Measurements from ENCODE around the gene OCA2.

Gene OCA2

GRCh38 chr15:28004143-28005003 is 94.7 kb downstream of the OCA2 start:
- H3K4me3 ChIP-seq (ENCODE audit: low read depth, low read length), result no peak overlapping the region
- TF ChIP-seq CTCF (IDR thresholded peaks at IDR 0.05; ENCODE audit: low read depth, low read length, missing control alignments), result no peak
- no peak for DNase-seq (ENCODE audit: low read depth)

GRCh38 chr15:28003302-28004037 is 95.6 kb downstream of the OCA2 start:
- TF ChIP-seq CTCF (IDR thresholded peaks at IDR 0.05; ENCODE audit: low read depth, low read length, missing control alignments), result no peak
- no peak for DNase-seq (ENCODE audit: low read depth)
- no peak overlapping the region for H3K4me3 ChIP-seq (ENCODE audit: low read depth, low read length)

- no peak overlapping the region for H3K4me3 ChIP-seq (ENCODE audit: low read depth, low read length)
- TF ChIP-seq CTCF (IDR thresholded peaks at IDR 0.05; ENCODE audit: low read depth, low read length, missing control alignments), result no peak
- DNase-seq (ENCODE audit: low read depth), result no peak
Observed at GRCh38 chr15:28002867-28003266, 96.2 kb downstream of the OCA2 start.

GRCh38 chr15:28002136-28002861 is 96.8 kb downstream of the OCA2 start:
- no peak overlapping the region for H3K4me3 ChIP-seq (ENCODE audit: low read depth, low read length)
- no peak for TF ChIP-seq CTCF (IDR thresholded peaks at IDR 0.05; ENCODE audit: low read depth, low read length, missing control alignments)
- DNase-seq (ENCODE audit: low read depth), result no peak

GRCh38 chr15:28001641-28002040 is 97.5 kb downstream of the OCA2 start:
- no peak for DNase-seq (ENCODE audit: low read depth)
- no peak for TF ChIP-seq CTCF (IDR thresholded peaks at IDR 0.05; ENCODE audit: low read depth, low read length, missing control alignments)
- H3K4me3 ChIP-seq (ENCODE audit: low read depth, low read length), result no peak overlapping the region

- DNase-seq (ENCODE audit: low read depth), result no peak
- TF ChIP-seq CTCF (IDR thresholded peaks at IDR 0.05; ENCODE audit: low read depth, low read length, missing control alignments), result no peak
- no peak overlapping the region for H3K4me3 ChIP-seq (ENCODE audit: low read depth, low read length)
Observed at GRCh38 chr15:27993996-27994780, 104.9 kb downstream of the OCA2 start.

All from GM12864 (cell line).